ENCODE results near the gene DOCK6. TPM values are rescaled to one million over a fixed set of nuclear protein-coding genes. Genes with fewer than 3 reads are reported as not detected.

The DOCK6 gene
- total and polyA plus RNA-seq, 2 of the 13 experiments (the other 11 are each of a cell fraction or from before 2014, with no cell fraction given): 5.4 to 38.1 TPM

GRCh38 chr19:11239377-11240000 lies 22.8 kb downstream of the DOCK6 start, which contains the start of gene ANGPTL8 (continued):
- TF ChIP-seq EZH2 (conservative IDR thresholded peaks at IDR 0.05; ENCODE audit: low read depth, low read length) (no peak), ZNF766 (CRISPR knock-in tag; IDR thresholded peaks at IDR 0.05; ENCODE audit: borderline replicate concordance) (peak; percentile 56; the same call in 1 of the 2 replicates), ZC3H13 (CRISPR knock-in tag; IDR thresholded peaks at IDR 0.05) (peak; percentile 62; the same call in 1 of the 2 replicates), ZNF572 (CRISPR knock-in tag; IDR thresholded peaks at IDR 0.05) (no peak), ZIK1 (CRISPR knock-in tag; IDR thresholded peaks at IDR 0.05; ENCODE audit: borderline replicate concordance, low read depth) (peak; percentile 75; the same call in 1 of the 2 replicates), RFX1 (IDR thresholded peaks at IDR 0.05) (no peak), FOXA1 (IDR thresholded peaks at IDR 0.05) (no peak), FOXA1 (CRISPR knock-in tag; IDR thresholded peaks at IDR 0.05) (peak; percentile 26), SPEN (CRISPR knock-in tag; IDR thresholded peaks at IDR 0.05; ENCODE audit: low read depth) (peak; percentile 95), FOXO4 (CRISPR knock-in tag; conservative IDR thresholded peaks at IDR 0.05) (no peak), FLYWCH1 (CRISPR knock-in tag; IDR thresholded peaks at IDR 0.05) (0 out of 2 replicates have a peak, but pooled peaks have one; percentile 45), ZNF441 (CRISPR knock-in tag; IDR thresholded peaks at IDR 0.05; ENCODE audit: borderline replicate concordance) (peak; percentile 65; the same call in 1 of the 2 replicates), ZNF816 (CRISPR knock-in tag; IDR thresholded peaks at IDR 0.05; ENCODE audit: borderline replicate concordance) (peak; percentile 80; the same call in 1 of the 2 replicates), SMAD3 (CRISPR knock-in tag; IDR thresholded peaks at IDR 0.05) (peak; percentile 98), ZNF121 (CRISPR knock-in tag; IDR thresholded peaks at IDR 0.05) (peak; percentile 88), IRF1 (CRISPR knock-in tag; IDR thresholded peaks at IDR 0.05; ENCODE audit: low read depth) (no peak), NFYC (CRISPR knock-in tag; IDR thresholded peaks at IDR 0.05) (no peak; the same call in 1 of the 2 replicates), ZNF746 (CRISPR knock-in tag; IDR thresholded peaks at IDR 0.05) (peak; percentile 96), DDIT3 (CRISPR knock-in tag; IDR thresholded peaks at IDR 0.05) (no peak; the same call in 1 of the 2 replicates), ZSCAN5A (CRISPR knock-in tag; IDR thresholded peaks at IDR 0.05; ENCODE audit: borderline replicate concordance) (0 out of 2 replicates have a peak, but pooled peaks have one; percentile 13), THYN1 (CRISPR knock-in tag; IDR thresholded peaks at IDR 0.05; ENCODE audit: borderline replicate concordance, low read depth) (no peak), ZXDC (CRISPR knock-in tag; IDR thresholded peaks at IDR 0.05) (0 out of 2 replicates have a peak, but pooled peaks have one; percentile 35), CERS6 (CRISPR knock-in tag; IDR thresholded peaks at IDR 0.05) (no peak)

All from HepG2 (cell line).